ENCODE results near the gene COPG2. TPM values are rescaled to one million over a fixed set of nuclear protein-coding genes. Genes with fewer than 3 reads are reported as not detected.
"Not testable (repeated sequence)": the region's sequence is repeated elsewhere in the genome, so short reads cannot be mapped to it uniquely, and the experiment has no call there.

COPG2 gene
- polyA plus RNA-seq, 2 of the 4 experiments (the other 2 are of a cell fraction), result 17.1 to 39.5 TPM

DNA sequence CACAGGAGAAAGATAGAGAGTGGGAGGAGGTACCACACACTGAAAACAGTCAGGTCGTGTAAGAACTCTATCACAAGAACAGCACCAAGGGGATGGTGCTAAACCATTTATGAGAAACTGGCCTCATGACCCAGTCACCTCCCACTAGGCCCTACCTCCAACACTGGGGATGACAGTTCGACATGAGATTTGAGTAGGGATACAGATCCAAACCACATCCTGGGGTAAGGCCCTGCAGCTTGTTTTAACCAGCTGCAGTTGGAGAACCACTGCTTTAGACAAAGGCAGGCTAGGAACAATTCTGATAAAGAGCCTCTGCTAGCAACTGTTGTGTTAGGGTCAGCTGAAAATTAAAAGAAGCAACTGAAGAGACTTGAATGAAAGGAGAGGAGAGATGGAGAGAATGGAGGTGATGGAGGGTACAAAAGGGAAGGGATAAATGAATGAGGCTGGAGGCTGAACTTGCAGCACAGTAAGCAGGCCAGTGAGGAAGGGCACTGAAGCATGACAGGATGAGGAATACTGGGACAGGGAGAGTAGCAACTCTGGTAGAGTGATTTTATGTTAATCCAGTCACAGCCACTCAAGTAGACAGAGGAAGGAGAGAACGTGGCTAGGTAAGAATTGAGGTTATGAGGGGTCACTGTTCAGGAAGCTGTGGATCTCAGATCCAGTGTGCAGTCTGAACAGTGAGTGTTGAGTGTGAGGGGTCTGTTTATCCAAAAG, 153.1 kb downstream of the COPG2 start:
- H3K9me3 ChIP-seq, result no peaks in the 10 kb centered on the region
- H3K4me3 ChIP-seq, result no peak overlapping the region
- no peak for TF ChIP-seq POLR2AphosphoS2 (conservative IDR thresholded peaks at IDR 0.05; ENCODE audit: low read length)
- TF ChIP-seq CEBPB (IDR thresholded peaks at IDR 0.05), result no peak
- TF ChIP-seq, protein P1, sequence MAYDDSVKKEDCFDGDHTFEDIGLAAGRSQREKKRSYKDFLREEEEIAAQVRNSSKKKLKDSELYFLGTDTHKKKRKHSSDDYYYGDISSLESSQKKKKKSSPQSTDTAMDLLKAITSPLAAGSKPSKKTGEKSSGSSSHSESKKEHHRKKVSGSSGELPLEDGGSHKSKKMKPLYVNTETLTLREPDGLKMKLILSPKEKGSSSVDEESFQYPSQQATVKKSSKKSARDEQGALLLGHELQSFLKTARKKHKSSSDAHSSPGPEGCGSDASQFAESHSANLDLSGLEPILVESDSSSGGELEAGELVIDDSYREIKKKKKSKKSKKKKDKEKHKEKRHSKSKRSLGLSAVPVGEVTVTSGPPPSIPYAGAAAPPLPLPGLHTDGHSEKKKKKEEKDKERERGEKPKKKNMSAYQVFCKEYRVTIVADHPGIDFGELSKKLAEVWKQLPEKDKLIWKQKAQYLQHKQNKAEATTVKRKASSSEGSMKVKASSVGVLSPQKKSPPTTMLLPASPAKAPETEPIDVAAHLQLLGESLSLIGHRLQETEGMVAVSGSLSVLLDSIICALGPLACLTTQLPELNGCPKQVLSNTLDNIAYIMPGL (CRISPR knock-in tag; IDR thresholded peaks at IDR 0.05; ENCODE audit: borderline replicate concordance), result no peak
- no peak for TF ChIP-seq RNF2 (IDR thresholded peaks at IDR 0.05; ENCODE audit: borderline replicate concordance, low read depth)
- TF ChIP-seq SREBF2 (IDR thresholded peaks at IDR 0.05), result no peak
- no peak for TF ChIP-seq CBX8 (IDR thresholded peaks at IDR 0.05)
- no peak for TF ChIP-seq HOXB13 (CRISPR knock-in tag; IDR thresholded peaks at IDR 0.05; ENCODE audit: low read depth)
- TF ChIP-seq CTCF (IDR thresholded peaks at IDR 0.05), result no peak
- no peak for TF ChIP-seq HOXB5 (CRISPR knock-in tag; IDR thresholded peaks at IDR 0.05)
- no peak for TF ChIP-seq JUN (IDR thresholded peaks at IDR 0.05)
- TF ChIP-seq NFE2L2 (conservative IDR thresholded peaks at IDR 0.05; ENCODE audit: low read length), result no peak
- no peak overlapping the region for H3K27ac ChIP-seq
- no peaks in the 10 kb centered on the region; the same call in 2 of the 3 replicates for H3K4me1 ChIP-seq
- DNase-seq (ENCODE audit: low read depth in 1 of 2, low spot score in 1 of 2) (no peak), FAIRE-seq (no peak), ATAC-seq (no peak)
- ChIA-PET POLR2A (no interaction called here), CTCF (no interaction called here)
- H3K4me2 ChIP-seq, result no peak overlapping the region
- 65% methylated on average over 3 of the region's 3 CpGs for WGBS (ENCODE audit: missing lambda C conversion rate)

GRCh38 chr7:130513447-130513846, 155.1 kb downstream of the COPG2 start:
- Histone ChIP-seq H3K27ac (no peak overlapping the region), H3K4me3 (no peak overlapping the region), H3K9me3 (no peaks in the 10 kb centered on the region), H3K4me1 (no peaks in the 10 kb centered on the region; the same call in 2 of the 3 replicates), H3K4me2 (no peak overlapping the region)
- ChIA-PET POLR2A (no interaction called here), CTCF (no interaction called here)
- 83% methylated on average over 1 of the region's 1 CpG for WGBS (ENCODE audit: missing lambda C conversion rate)
- no peak for FAIRE-seq
- DNase-seq (ENCODE audit: low read depth in 1 of 2, low spot score in 1 of 2), result no peak
- ATAC-seq, result no peak
- TF ChIP-seq, protein P2, sequence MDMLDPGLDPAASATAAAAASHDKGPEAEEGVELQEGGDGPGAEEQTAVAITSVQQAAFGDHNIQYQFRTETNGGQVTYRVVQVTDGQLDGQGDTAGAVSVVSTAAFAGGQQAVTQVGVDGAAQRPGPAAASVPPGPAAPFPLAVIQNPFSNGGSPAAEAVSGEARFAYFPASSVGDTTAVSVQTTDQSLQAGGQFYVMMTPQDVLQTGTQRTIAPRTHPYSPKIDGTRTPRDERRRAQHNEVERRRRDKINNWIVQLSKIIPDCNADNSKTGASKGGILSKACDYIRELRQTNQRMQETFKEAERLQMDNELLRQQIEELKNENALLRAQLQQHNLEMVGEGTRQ (IDR thresholded peaks at IDR 0.05), result no peak
- no peak for TF ChIP-seq FOSB (CRISPR knock-in tag; IDR thresholded peaks at IDR 0.05)
- no peak for TF ChIP-seq CBX8 (IDR thresholded peaks at IDR 0.05)
- TF ChIP-seq CTCF (IDR thresholded peaks at IDR 0.05), result no peak
- TF ChIP-seq TP53 (CRISPR knock-in tag; IDR thresholded peaks at IDR 0.05), result no peak
- TF ChIP-seq CBX2 (IDR thresholded peaks at IDR 0.05; ENCODE audit: borderline replicate concordance, low read depth), result no peak
- no peak for TF ChIP-seq POLR2A (IDR thresholded peaks at IDR 0.05; ENCODE audit: low read length)
- TF ChIP-seq, protein P3, sequence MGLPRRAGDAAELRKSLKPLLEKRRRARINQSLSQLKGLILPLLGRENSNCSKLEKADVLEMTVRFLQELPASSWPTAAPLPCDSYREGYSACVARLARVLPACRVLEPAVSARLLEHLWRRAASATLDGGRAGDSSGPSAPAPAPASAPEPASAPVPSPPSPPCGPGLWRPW (IDR thresholded peaks at IDR 0.05), result no peak
- TF ChIP-seq FOXS1 (CRISPR knock-in tag; IDR thresholded peaks at IDR 0.05), result no peak
- TF ChIP-seq BCL3 (IDR thresholded peaks at IDR 0.05), result no peak
- no peak for TF ChIP-seq MYC (IDR thresholded peaks at IDR 0.05; ENCODE audit: borderline replicate concordance, low read length)
- no peak for TF ChIP-seq RCOR1 (IDR thresholded peaks at IDR 0.05; ENCODE audit: low read depth, low read length)

GRCh38 chr7:130512038-130512437, 156.5 kb downstream of the COPG2 start:
- FAIRE-seq; POLR2A ChIA-PET; DNase-seq (ENCODE audit: low read depth in 1 of 2, low spot score in 1 of 2); H3K4me2 ChIP-seq; H3K4me3 ChIP-seq; H3K9me3 ChIP-seq; H3K27ac ChIP-seq; ATAC-seq; H3K4me1 ChIP-seq: not testable (repeated sequence)
- 55% methylated on average over 3 of the region's 3 CpGs for WGBS (ENCODE audit: missing lambda C conversion rate)
- CTCF ChIA-PET, result interaction anchor here (0.6 to 1.7 kb wide), 2 partner anchors 19 to 28 kb away, joined by 3 read pairs; no protein-coding TSS in a partner anchor

Data from A549 (cell line).